GM12878 (cell line): ENCODE measurements around the gene CUL1. TPM values are rescaled to one million over a fixed set of nuclear protein-coding genes. Genes with fewer than 3 reads are reported as not detected.

Source experiments
- ATAC-seq: fragments of 200-7000 bp; cut with Tn5 transposase; 3 replicates; pipeline ENCODE4 v1.9.1; 2020; ENCODE audit warnings: mild to moderate bottlenecking, moderate library complexity
- BruUV-seq: library from RNA; stranded (reverse); fragments of 400-500 nt; replicated peaks from 2 replicates; lab custom pipeline; 2021; lab: Mats Ljungman, UMichigan
- CTCF ChIA-PET: fragments of 300-600 bp; sonication (Branson Sonifier 250); formaldehyde crosslinking; extraction: SDS; loops from one replicate; lab custom pipeline; 2021; ENCODE audit warnings: inconsistent platforms; lab: Yijun Ruan, JAX
- POLR2A ChIA-PET: fragments of 350-600 bp; formaldehyde crosslinking; extraction: SDS; loops from one replicate; lab custom pipeline; 2021; ENCODE audit warnings: inconsistent platforms; lab: Charles Lee
- RAD21 ChIA-PET: fragments of 300-600 bp; sonication (Branson Sonifier 250); formaldehyde crosslinking; loops from one replicate; lab custom pipeline; 2023; ENCODE audit warnings: antibody characterized with exemption; ENCODE audit not compliant: unreplicated experiment; lab: Charles Lee
- SMC1A ChIA-PET: fragments of 300-600 bp; sonication (Branson Sonifier 250); formaldehyde crosslinking; loops from one replicate; lab custom pipeline; 2023; ENCODE audit not compliant: unreplicated experiment, uncharacterized antibody; lab: Charles Lee
- DNase-seq: peaks from one replicate; pipeline ENCODE4 v3.0.0-alpha.2; 2011; ENCODE audit warnings: low read depth, low spot score
- FAIRE-seq: peaks from 3 replicates; lab custom pipeline; 2011; peaks lifted over from hg19 to GRCh38; lab: Jason Lieb, UNC
- H2AFZ ChIP-seq: 2 replicates; pipeline ENCODE4 v1.6.0; 2011; ENCODE audit warnings: low read depth, low read length, control low read depth; ENCODE audit not compliant: control insufficient read depth
- H3K27ac ChIP-seq: 2 replicates; pipeline ENCODE4 v1.5.1; 2011; ENCODE audit warnings: control low read depth; ENCODE audit not compliant: control insufficient read depth, insufficient read depth
- H3K27me3 ChIP-seq, 2 experiments: replicated peaks in 1 of 2; 2 replicates each; pipeline versions ENCODE4 v1.6.0 to v1.6.1; 2011; ENCODE audit warnings: low read length in 1 of 2; ENCODE audit not compliant: control insufficient read depth in 2 of 2, insufficient read depth in 2 of 2
- H3K36me3 ChIP-seq, 2 experiments: 2 replicates each; pipeline ENCODE4 v1.5.1; 2011; ENCODE audit warnings: low read length in 1 of 2; ENCODE audit not compliant: control insufficient read depth in 2 of 2, insufficient read depth in 2 of 2
- H3K4me1 ChIP-seq: 2 replicates; pipeline ENCODE4 v1.6.1; 2011; ENCODE audit warnings: mild to moderate bottlenecking, low read length, moderate library complexity, mixed read lengths; ENCODE audit not compliant: control insufficient read depth, insufficient read depth
- H3K4me2 ChIP-seq: 2 replicates; pipeline ENCODE4 v1.6.0; 2011; ENCODE audit warnings: control low read depth; ENCODE audit not compliant: control insufficient read depth, insufficient read depth
- H3K4me3 ChIP-seq: fragments of 200-600 bp; sonication (generic); 2 replicates; pipeline ENCODE4 v1.5.1; 2016
- H3K79me2 ChIP-seq: 2 replicates; pipeline ENCODE4 v1.6.0; 2011; ENCODE audit warnings: low read length; ENCODE audit not compliant: control insufficient read depth, insufficient read depth
- H3K9ac ChIP-seq: 2 replicates; pipeline ENCODE4 v1.8.0; 2011; ENCODE audit warnings: low read length, control low read depth, mixed read lengths; ENCODE audit not compliant: control insufficient read depth, insufficient read depth
- H3K9me3 ChIP-seq: replicated peaks from 3 replicates; pipeline ENCODE4 v1.5.1; 2011; ENCODE audit warnings: mild to moderate bottlenecking, low read length; ENCODE audit not compliant: control insufficient read depth, insufficient read depth
- H4K20me1 ChIP-seq: 2 replicates; pipeline ENCODE4 v1.6.0; 2011; ENCODE audit not compliant: control insufficient read depth, insufficient read depth
- ATF7 ChIP-seq: fragments of 450-650 bp; IDR thresholded peaks from 2 replicates; pipeline ENCODE4 v1.6.1; 2016; ENCODE audit warnings: low read depth, mild to moderate bottlenecking
- BACH1 ChIP-seq: fragments of 450-650 bp; IDR thresholded peaks from 2 replicates; pipeline ENCODE4 v1.6.1; 2017; ENCODE audit warnings: mild to moderate bottlenecking, borderline replicate concordance
- CHD1 ChIP-seq: IDR thresholded peaks from 2 replicates; pipeline ENCODE4 v1.6.1; 2012; ENCODE audit warnings: low read depth, low read length, improper control_type of control experiment
- CREB1 ChIP-seq: IDR thresholded peaks from 2 replicates; pipeline ENCODE4 v1.6.1; 2012; ENCODE audit warnings: low read depth, mild to moderate bottlenecking, inconsistent platforms
- GATAD2B ChIP-seq: fragments of 450-650 bp; conservative IDR thresholded peaks from 2 replicates; pipeline ENCODE4 v1.6.1; 2017; ENCODE audit warnings: low read depth, mild to moderate bottlenecking, moderate library complexity
- HDGF ChIP-seq: fragments of 450-650 bp; IDR thresholded peaks from 2 replicates; pipeline ENCODE4 v1.6.1; 2016; ENCODE audit warnings: antibody characterized with exemption
- IRF4 ChIP-seq: IDR thresholded peaks from 2 replicates; pipeline ENCODE4 v1.6.1; 2011; ENCODE audit warnings: low read depth, low read length
- JUNB ChIP-seq: IDR thresholded peaks from 2 replicates; pipeline ENCODE4 v1.6.1; 2016; ENCODE audit warnings: antibody characterized with exemption, mild to moderate bottlenecking
- NBN ChIP-seq: fragments of 450-650 bp; IDR thresholded peaks from 2 replicates; pipeline ENCODE4 v1.6.1; 2016
- NKRF ChIP-seq: fragments of 450-650 bp; conservative IDR thresholded peaks from 2 replicates; pipeline ENCODE4 v1.6.1; 2017; ENCODE audit warnings: mild to moderate bottlenecking, moderate library complexity
- NR2C1 ChIP-seq: fragments of 450-650 bp; IDR thresholded peaks from 2 replicates; pipeline ENCODE4 v1.6.1; 2017; ENCODE audit warnings: antibody characterized with exemption, mild to moderate bottlenecking, moderate library complexity
- PAX5 ChIP-seq: IDR thresholded peaks from 2 replicates; pipeline ENCODE4 v1.6.1; 2011; ENCODE audit warnings: low read depth, low read length, borderline replicate concordance
- PKNOX1 ChIP-seq: fragments of 450-650 bp; IDR thresholded peaks from 2 replicates; pipeline ENCODE4 v1.6.1; 2016; ENCODE audit warnings: mild to moderate bottlenecking
- REST ChIP-seq: IDR thresholded peaks from 2 replicates; pipeline ENCODE4 v1.6.1; 2012; ENCODE audit warnings: mild to moderate bottlenecking, low read depth, low read length
- WRNIP1 ChIP-seq: IDR thresholded peaks from 2 replicates; pipeline ENCODE4 v1.6.1; 2011; ENCODE audit warnings: low read depth, low read length, improper control_type of control experiment, borderline replicate concordance
- ZBED1 ChIP-seq: IDR thresholded peaks from 2 replicates; pipeline ENCODE4 v1.6.1; 2016; ENCODE audit warnings: borderline replicate concordance
- WGBS: methylation state at CpG from one replicate; pipeline ENCODE4 v1.1.6; 2016; ENCODE audit warnings: low lambda C conversion rate; ENCODE audit not compliant: insufficient replicate concordance, insufficient coverage; ENCODE audit errors: missing lambda C conversion rate; 5-methylcytosine and 5-hydroxymethylcytosine counted together
- in situ Hi-C: fragments of 300-500 bp; cut with MboI; formaldehyde crosslinking; loops from 9 replicates; pipeline ENCODE4 v1.14.3; 2018; ENCODE audit warnings: mixed read lengths
- intact Hi-C: fragments of 100-400 bp; cut with micrococcal nuclease; formaldehyde crosslinking; loops from one replicate; pipeline ENCODE4 v1.14.2; 2022; ENCODE audit not compliant: unreplicated experiment
- polyA plus RNA-seq, 11 experiments: library from polyadenylated mRNA; depleted of rRNA in 4 of 11; unstranded in 6 of 11; stranded (reverse) in 5 of 11; fragments of >200 nt; fragmentation: Nextera tagmentation in 4 of 11; fragmentation: Illumina TruSeq in 1 of 11; extraction: Ambion mirVana in 4 of 11; extraction: Trizol in 1 of 11; gene quantifications; 1 replicate in 1 of 11; 2 replicates in 10 of 11; pipeline versions ENCODE4 v1.2.1 to v1.2.3, GENCODE V29; 2011 to 2016; ENCODE audit warnings: inconsistent platforms in 2 of 11, missing spikeins in 2 of 11, low read depth in 1 of 11
- total RNA-seq, 4 experiments: library from RNA; depleted of rRNA in 3 of 4; stranded (reverse); fragments of >200 nt in 3 of 4; fragmentation: Illumina TruSeq in 1 of 4; extraction: Trizol in 1 of 4; gene quantifications; 2 replicates each; pipeline versions ENCODE4 v1.2.1 to v1.2.3, GENCODE V29; 2013 to 2021
- TF ChIP-seq, protein P1 (sequence below): fragments of 450-650 bp; IDR thresholded peaks from 2 replicates; pipeline ENCODE4 v1.6.1; 2017; ENCODE audit warnings: mild to moderate bottlenecking, low read depth, inconsistent platforms; ENCODE audit not compliant: poor library complexity, severe bottlenecking

Gene CUL1
- total and polyA plus RNA-seq, 10 of the 15 experiments (the other 5 are each of a cell fraction or from before 2014, with no cell fraction given): 13.3 to 63.9 (median 45.9) TPM

GRCh38 chr7:148811892-148812291, 113.2 kb downstream of the CUL1 start (continued):
- TF ChIP-seq, protein P1, sequence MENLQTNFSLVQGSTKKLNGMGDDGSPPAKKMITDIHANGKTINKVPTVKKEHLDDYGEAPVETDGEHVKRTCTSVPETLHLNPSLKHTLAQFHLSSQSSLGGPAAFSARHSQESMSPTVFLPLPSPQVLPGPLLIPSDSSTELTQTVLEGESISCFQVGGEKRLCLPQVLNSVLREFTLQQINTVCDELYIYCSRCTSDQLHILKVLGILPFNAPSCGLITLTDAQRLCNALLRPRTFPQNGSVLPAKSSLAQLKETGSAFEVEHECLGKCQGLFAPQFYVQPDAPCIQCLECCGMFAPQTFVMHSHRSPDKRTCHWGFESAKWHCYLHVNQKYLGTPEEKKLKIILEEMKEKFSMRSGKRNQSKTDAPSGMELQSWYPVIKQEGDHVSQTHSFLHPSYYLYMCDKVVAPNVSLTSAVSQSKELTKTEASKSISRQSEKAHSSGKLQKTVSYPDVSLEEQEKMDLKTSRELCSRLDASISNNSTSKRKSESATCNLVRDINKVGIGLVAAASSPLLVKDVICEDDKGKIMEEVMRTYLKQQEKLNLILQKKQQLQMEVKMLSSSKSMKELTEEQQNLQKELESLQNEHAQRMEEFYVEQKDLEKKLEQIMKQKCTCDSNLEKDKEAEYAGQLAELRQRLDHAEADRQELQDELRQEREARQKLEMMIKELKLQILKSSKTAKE: no peak
- no peak for TF ChIP-seq CHD1
- TF ChIP-seq PAX5: no peak
- no peak for TF ChIP-seq NBN
- TF ChIP-seq, all 136 proteins: peak for 0

- H2AFZ ChIP-seq: no peak overlapping the region
- no peak overlapping the region for H3K27ac ChIP-seq
- H3K36me3 ChIP-seq: peaks cover 14 to 41% of the 10 kb centered on the region in 2 experiments
- H3K4me3 ChIP-seq: no peak overlapping the region
- H3K4me2 ChIP-seq: no peak overlapping the region
- no peaks in the 10 kb centered on the region for H3K4me1 ChIP-seq
- ChIA-PET POLR2A (no interaction called here), RAD21 (no interaction called here), CTCF (interaction anchor here (0.6 kb wide), 1 partner anchor 182 kb away, joined by 3 read pairs; no protein-coding TSS in a partner anchor), SMC1A (interaction anchor here (1.2 kb wide), 1 partner anchor 11 kb away, joined by 3 read pairs; no protein-coding TSS in a partner anchor)
- no peaks in the 10 kb centered on the region for H3K27me3 ChIP-seq
- no peak for ATAC-seq
- no peak for FAIRE-seq
- intact Hi-C loops: no loop called here
- 61% methylated on average over 9 of the region's 9 CpGs for WGBS
- no peak overlapping the region for H3K9ac ChIP-seq
- no peaks in the 10 kb centered on the region for H4K20me1 ChIP-seq
- in situ Hi-C loops: no loop called here
- no peak for DNase-seq
- no peaks in the 10 kb centered on the region for H3K79me2 ChIP-seq
- H3K9me3 ChIP-seq: no peaks in the 10 kb centered on the region
- BruUV-seq: no TSS peak
- TF ChIP-seq ZBED1 (no peak), BACH1 (no peak), WRNIP1 (no peak), CREB1 (no peak), GATAD2B (no peak), JUNB (no peak), HDGF (no peak), NKRF (no peak), NR2C1 (no peak), ATF7 (no peak), IRF4 (no peak), REST (no peak), PKNOX1 (no peak)
These were observed 115.2 kb downstream of the CUL1 start for GRCh38 chr7:148813890-148814289.
